Measurements from ENCODE around the gene SORBS2. TPM values are rescaled to one million over a fixed set of nuclear protein-coding genes. Genes with fewer than 3 reads are reported as not detected.

Gene SORBS2
- total RNA-seq, 1 donor from 2014 or later: not detected

- POLR2A ChIA-PET: no interaction called here
- TF ChIP-seq CTCF (IDR thresholded peaks at IDR 0.05): no peak
Measured at GRCh38 chr4:185838104-185838452, 26.1 kb upstream of the SORBS2 start.

GRCh38 chr4:185837415-185838103 lies 25.6 kb upstream of the SORBS2 start:
- intact Hi-C loops (cut with micrococcal nuclease): no loop called here

More at GRCh38 chr4:185838104-185838452, 26.1 kb upstream of the SORBS2 start:
- Mint-ChIP-seq H3K27me3 (no peaks in the 10 kb centered on the region), H3K36me3 (ENCODE audit: low read depth) (no peaks in the 10 kb centered on the region), H3K27ac (no peak overlapping the region), H3K9me3 (no peaks in the 10 kb centered on the region), H3K4me1 (no peaks in the 10 kb centered on the region), H3K4me3 (no peak overlapping the region)
- intact Hi-C loops (cut with micrococcal nuclease): no loop called here
- DNase-seq (no peak), ATAC-seq (ENCODE audit: low read depth) (no peak)
- CTCF ChIA-PET: no interaction called here

GRCh38 chr4:185836241-185837084 lies 24.5 kb upstream of the SORBS2 start:
- no peak for TF ChIP-seq CTCF (IDR thresholded peaks at IDR 0.05)
- no peaks in the 10 kb centered on the region for H3K27me3 Mint-ChIP-seq
- no peak overlapping the region for H3K27ac Mint-ChIP-seq
- ATAC-seq (ENCODE audit: low read depth) (no peak), DNase-seq (no peak)
- no peaks in the 10 kb centered on the region for H3K36me3 Mint-ChIP-seq (ENCODE audit: low read depth)
- no peaks in the 10 kb centered on the region for H3K4me1 Mint-ChIP-seq
- H3K9me3 Mint-ChIP-seq: no peaks in the 10 kb centered on the region
- H3K4me3 Mint-ChIP-seq: no peak overlapping the region
- intact Hi-C loops (cut with micrococcal nuclease): no loop called here
- ChIA-PET POLR2A (no interaction called here), CTCF (no interaction called here)

More at GRCh38 chr4:185837415-185838103, 25.6 kb upstream of the SORBS2 start:
- Mint-ChIP-seq H3K36me3 (ENCODE audit: low read depth) (no peaks in the 10 kb centered on the region), H3K27ac (no peak overlapping the region), H3K27me3 (no peaks in the 10 kb centered on the region), H3K9me3 (no peaks in the 10 kb centered on the region), H3K4me1 (no peaks in the 10 kb centered on the region), H3K4me3 (no peak overlapping the region)
- ChIA-PET POLR2A (no interaction called here), CTCF (no interaction called here)
- DNase-seq (no peak), ATAC-seq (ENCODE audit: low read depth) (no peak)
- no peak for TF ChIP-seq CTCF (IDR thresholded peaks at IDR 0.05)

GRCh38 chr4:185835814-185836213 lies 23.8 kb upstream of the SORBS2 start:
- CTCF ChIA-PET: no interaction called here
- Mint-ChIP-seq H3K27me3 (no peaks in the 10 kb centered on the region), H3K4me3 (no peak overlapping the region), H3K9me3 (no peaks in the 10 kb centered on the region), H3K27ac (no peak overlapping the region), H3K4me1 (no peaks in the 10 kb centered on the region), H3K36me3 (ENCODE audit: low read depth) (no peaks in the 10 kb centered on the region)
- no peak for TF ChIP-seq CTCF (IDR thresholded peaks at IDR 0.05)
- DNase-seq (no peak), ATAC-seq (ENCODE audit: low read depth) (no peak)
- POLR2A ChIA-PET: no interaction called here
- intact Hi-C loops (cut with micrococcal nuclease): no loop called here

GRCh38 chr4:185835336-185835735 lies 23.3 kb upstream of the SORBS2 start:
- Mint-ChIP-seq H3K27me3 (peaks cover under 1% of the 10 kb centered on the region), H3K4me1 (no peaks in the 10 kb centered on the region), H3K4me3 (no peak overlapping the region), H3K27ac (no peak overlapping the region), H3K9me3 (no peaks in the 10 kb centered on the region), H3K36me3 (ENCODE audit: low read depth) (no peaks in the 10 kb centered on the region)
- TF ChIP-seq CTCF (IDR thresholded peaks at IDR 0.05): no peak
- ChIA-PET POLR2A (no interaction called here), CTCF (no interaction called here)
- ATAC-seq (ENCODE audit: low read depth) (no peak), DNase-seq (no peak)
- intact Hi-C loops (cut with micrococcal nuclease): no loop called here

Measured in activated B cell treated with CpG ODN at 0.5 μM for 24 hours (primary cell).